ENCODE measurements around the gene UNC13A. TPM values are rescaled to one million over a fixed set of nuclear protein-coding genes. Genes with fewer than 3 reads are reported as not detected.
"Not testable (repeated sequence)": the region's sequence is repeated elsewhere in the genome, so short reads cannot be mapped to it uniquely, and the experiment has no call there.

UNC13A gene
- total RNA-seq, 1 experiment from 2014 or later, result 0.21 TPM

GRCh38 chr19:17602217-17602616 lies 85.9 kb downstream of the UNC13A start:
- no peaks in the 10 kb centered on the region for H3K9me3 Mint-ChIP-seq (ENCODE audit: unreplicated experiment)
- ChIA-PET CTCF (no interaction called here), POLR2A (no interaction called here)
- intact Hi-C loops (cut with micrococcal nuclease), result no loop called here
- no peaks in the 10 kb centered on the region for H3K4me1 Mint-ChIP-seq (ENCODE audit: insufficient read depth, unreplicated experiment)
- no TSS peak for BruUV-seq (replicated peaks)
- peaks cover 44% of the 10 kb centered on the region for H3K27me3 Mint-ChIP-seq (ENCODE audit: insufficient read depth, unreplicated experiment)
- TF ChIP-seq, protein P1, sequence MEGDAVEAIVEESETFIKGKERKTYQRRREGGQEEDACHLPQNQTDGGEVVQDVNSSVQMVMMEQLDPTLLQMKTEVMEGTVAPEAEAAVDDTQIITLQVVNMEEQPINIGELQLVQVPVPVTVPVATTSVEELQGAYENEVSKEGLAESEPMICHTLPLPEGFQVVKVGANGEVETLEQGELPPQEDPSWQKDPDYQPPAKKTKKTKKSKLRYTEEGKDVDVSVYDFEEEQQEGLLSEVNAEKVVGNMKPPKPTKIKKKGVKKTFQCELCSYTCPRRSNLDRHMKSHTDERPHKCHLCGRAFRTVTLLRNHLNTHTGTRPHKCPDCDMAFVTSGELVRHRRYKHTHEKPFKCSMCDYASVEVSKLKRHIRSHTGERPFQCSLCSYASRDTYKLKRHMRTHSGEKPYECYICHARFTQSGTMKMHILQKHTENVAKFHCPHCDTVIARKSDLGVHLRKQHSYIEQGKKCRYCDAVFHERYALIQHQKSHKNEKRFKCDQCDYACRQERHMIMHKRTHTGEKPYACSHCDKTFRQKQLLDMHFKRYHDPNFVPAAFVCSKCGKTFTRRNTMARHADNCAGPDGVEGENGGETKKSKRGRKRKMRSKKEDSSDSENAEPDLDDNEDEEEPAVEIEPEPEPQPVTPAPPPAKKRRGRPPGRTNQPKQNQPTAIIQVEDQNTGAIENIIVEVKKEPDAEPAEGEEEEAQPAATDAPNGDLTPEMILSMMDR (IDR thresholded peaks at IDR 0.05; ENCODE audit: unreplicated experiment), result no peak
- H3K4me3 Mint-ChIP-seq (ENCODE audit: unreplicated experiment), result no peak overlapping the region
- no peak for DNase-seq (ENCODE audit: unreplicated experiment)
- no peaks in the 10 kb centered on the region for H3K36me3 Mint-ChIP-seq (ENCODE audit: insufficient read depth, unreplicated experiment)
- H3K27ac Mint-ChIP-seq (ENCODE audit: low read depth, unreplicated experiment), result no peak overlapping the region

- Mint-ChIP-seq H3K27me3 (ENCODE audit: insufficient read depth, unreplicated experiment) (peaks cover 44% of the 10 kb centered on the region), H3K36me3 (ENCODE audit: insufficient read depth, unreplicated experiment) (no peaks in the 10 kb centered on the region), H3K4me1 (ENCODE audit: insufficient read depth, unreplicated experiment) (no peaks in the 10 kb centered on the region), H3K4me3 (ENCODE audit: unreplicated experiment) (no peak overlapping the region), H3K9me3 (ENCODE audit: unreplicated experiment) (no peaks in the 10 kb centered on the region), H3K27ac (ENCODE audit: low read depth, unreplicated experiment) (no peak overlapping the region)
- TF ChIP-seq, protein P1 (IDR thresholded peaks at IDR 0.05; ENCODE audit: unreplicated experiment), result no peak
- no TSS peak for BruUV-seq (replicated peaks)
- no peak for DNase-seq (ENCODE audit: unreplicated experiment)
- intact Hi-C loops (cut with micrococcal nuclease), result no loop called here
- POLR2A ChIA-PET, result no interaction called here
- CTCF ChIA-PET, result no interaction called here
Measured at GRCh38 chr19:17601683-17602082, 86.5 kb downstream of the UNC13A start.

- Mint-ChIP-seq H3K27ac (ENCODE audit: low read depth, unreplicated experiment) (no peak overlapping the region), H3K4me1 (ENCODE audit: insufficient read depth, unreplicated experiment) (no peaks in the 10 kb centered on the region), H3K4me3 (ENCODE audit: unreplicated experiment) (no peak overlapping the region), H3K36me3 (ENCODE audit: insufficient read depth, unreplicated experiment) (no peaks in the 10 kb centered on the region), H3K27me3 (ENCODE audit: insufficient read depth, unreplicated experiment) (peaks cover 43% of the 10 kb centered on the region), H3K9me3 (ENCODE audit: unreplicated experiment) (no peaks in the 10 kb centered on the region)
- TF ChIP-seq, protein P1 (IDR thresholded peaks at IDR 0.05; ENCODE audit: unreplicated experiment), result no peak
- POLR2A ChIA-PET, result no interaction called here
- DNase-seq (ENCODE audit: unreplicated experiment), result no peak
- BruUV-seq (replicated peaks), result no TSS peak
- CTCF ChIA-PET, result interaction anchor here (0.8 kb wide), 1 partner anchor 26 kb away, joined by 3 read pairs; no protein-coding TSS in a partner anchor
- intact Hi-C loops (cut with micrococcal nuclease), result no loop called here
Measured at GRCh38 chr19:17599780-17600179, 88.4 kb downstream of the UNC13A start.

DNA sequence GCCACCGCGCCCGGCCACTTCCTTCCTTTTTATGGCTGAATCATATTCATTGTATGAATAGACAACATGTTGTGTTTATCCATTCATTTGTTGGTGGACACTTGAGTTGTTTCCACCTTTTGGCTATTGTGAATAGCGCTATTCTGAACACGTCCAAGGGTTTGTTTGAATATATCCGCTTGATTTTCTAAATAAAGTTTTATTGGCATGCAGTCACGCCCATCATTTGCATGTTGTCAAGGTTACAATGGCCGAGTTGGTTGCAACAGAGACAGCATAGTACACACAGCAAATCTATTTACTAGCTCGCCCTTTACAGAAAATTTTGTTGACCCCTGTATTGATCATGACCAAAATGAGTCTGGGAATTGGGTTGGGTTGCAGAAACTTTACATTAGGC lies 89.2 kb downstream of the UNC13A start:
- H3K36me3 Mint-ChIP-seq (ENCODE audit: insufficient read depth, unreplicated experiment), result no peaks in the 10 kb centered on the region
- H3K27me3 Mint-ChIP-seq (ENCODE audit: insufficient read depth, unreplicated experiment), result peaks cover 34% of the 10 kb centered on the region
- no peak overlapping the region for H3K4me3 Mint-ChIP-seq (ENCODE audit: unreplicated experiment)
- no peaks in the 10 kb centered on the region for H3K9me3 Mint-ChIP-seq (ENCODE audit: unreplicated experiment)
- no TSS peak for BruUV-seq (replicated peaks)
- H3K27ac Mint-ChIP-seq (ENCODE audit: low read depth, unreplicated experiment), result no peak overlapping the region
- TF ChIP-seq, protein P1 (IDR thresholded peaks at IDR 0.05; ENCODE audit: unreplicated experiment), result no peak
- POLR2A ChIA-PET, result no interaction called here
- CTCF ChIA-PET, result interaction anchor here (0.8 kb wide), 1 partner anchor 26 kb away, joined by 3 read pairs; no protein-coding TSS in a partner anchor
- DNase-seq (ENCODE audit: unreplicated experiment), result no peak
- no peaks in the 10 kb centered on the region for H3K4me1 Mint-ChIP-seq (ENCODE audit: insufficient read depth, unreplicated experiment)
- intact Hi-C loops (cut with micrococcal nuclease), result no loop called here

DNA sequence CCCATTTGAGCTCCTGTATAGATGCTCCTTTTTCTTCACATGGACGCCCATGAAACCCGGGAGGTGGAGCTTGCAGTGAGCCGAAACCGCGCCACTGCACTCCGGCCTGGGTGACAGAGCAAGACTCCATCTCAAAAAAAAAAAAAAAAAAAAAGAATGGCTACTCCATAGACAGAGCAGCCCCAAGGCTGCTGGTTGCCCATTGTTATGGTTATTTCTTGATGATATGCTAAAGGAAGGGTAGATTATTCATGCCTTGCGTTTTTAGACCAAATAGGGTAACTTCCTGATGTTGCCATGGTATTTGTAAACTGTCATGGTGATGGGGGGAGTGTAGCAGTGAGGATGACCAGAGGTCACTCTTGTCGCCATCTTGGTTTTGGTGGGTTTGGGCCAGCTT lies 90.1 kb downstream of the UNC13A start:
- intact Hi-C loops (cut with micrococcal nuclease); H3K4me3 Mint-ChIP-seq (ENCODE audit: unreplicated experiment); H3K4me1 Mint-ChIP-seq (ENCODE audit: insufficient read depth, unreplicated experiment); BruUV-seq (replicated peaks); POLR2A ChIA-PET; H3K9me3 Mint-ChIP-seq (ENCODE audit: unreplicated experiment); H3K36me3 Mint-ChIP-seq (ENCODE audit: insufficient read depth, unreplicated experiment); H3K27ac Mint-ChIP-seq (ENCODE audit: low read depth, unreplicated experiment); DNase-seq (ENCODE audit: unreplicated experiment): not testable (repeated sequence)
- H3K27me3 Mint-ChIP-seq (ENCODE audit: insufficient read depth, unreplicated experiment), result peaks cover 25% of the 10 kb centered on the region
- CTCF ChIA-PET, result interaction anchor here (0.6 kb wide), 1 partner anchor 30 kb away, joined by 3 read pairs; no protein-coding TSS in a partner anchor

DNA sequence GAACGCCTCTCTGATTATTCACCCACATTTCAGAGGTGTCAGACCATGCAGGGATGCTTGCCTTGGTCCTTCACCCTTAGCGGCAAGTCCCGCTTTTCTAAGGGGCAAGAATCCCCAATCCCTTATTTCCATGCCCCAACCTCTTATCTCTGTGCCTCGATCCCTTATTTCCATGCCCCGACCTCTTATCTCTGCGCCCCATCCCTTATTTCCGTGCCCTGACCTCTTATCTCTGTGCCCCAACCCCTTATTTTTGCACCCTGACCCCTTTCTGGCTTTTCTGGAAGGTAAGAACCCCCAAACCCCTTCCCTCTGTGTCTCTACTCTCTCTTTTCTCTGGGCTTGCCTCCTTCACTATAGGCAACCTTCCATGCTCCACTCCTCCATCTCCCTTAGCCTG lies 93.9 kb downstream of the UNC13A start:
- intact Hi-C loops (cut with micrococcal nuclease); POLR2A ChIA-PET; H3K36me3 Mint-ChIP-seq (ENCODE audit: insufficient read depth, unreplicated experiment); H3K9me3 Mint-ChIP-seq (ENCODE audit: unreplicated experiment); H3K4me1 Mint-ChIP-seq (ENCODE audit: insufficient read depth, unreplicated experiment); DNase-seq (ENCODE audit: unreplicated experiment); H3K4me3 Mint-ChIP-seq (ENCODE audit: unreplicated experiment); BruUV-seq (replicated peaks); H3K27ac Mint-ChIP-seq (ENCODE audit: low read depth, unreplicated experiment); CTCF ChIA-PET: not testable (repeated sequence)
- peaks cover 11% of the 10 kb centered on the region for H3K27me3 Mint-ChIP-seq (ENCODE audit: insufficient read depth, unreplicated experiment)
